RWPE2 (cell line): ENCODE measurements around the gene DDAH1.

Experiments used
- ATAC-seq: fragments of 200-7000 bp; cut with Tn5 transposase; 3 replicates; pipeline ENCODE4 v1.9.1; 2021; ENCODE audit warnings: low read depth
- DNase-seq: peaks from one replicate; pipeline ENCODE4 v3.0.0-alpha.2; 2020; ENCODE audit warnings: low spot score
- H3K27ac ChIP-seq: fragments of 450-650 bp; 2 replicates; pipeline ENCODE4 v1.5.1; 2017; ENCODE audit warnings: mild to moderate bottlenecking; ENCODE audit not compliant: poor library complexity, severe bottlenecking
- H3K27me3 ChIP-seq: fragments of 250-450 bp; sonication (Bioruptor Pico); 2 replicates; pipeline ENCODE4 v1.5.1; 2021; ENCODE audit warnings: mild to moderate bottlenecking, moderate library complexity; ENCODE audit not compliant: insufficient read depth, poor library complexity, severe bottlenecking
- H3K36me3 ChIP-seq: fragments of 250-450 bp; sonication (Bioruptor Pico); 2 replicates; pipeline ENCODE4 v1.5.1; 2020; ENCODE audit warnings: low read depth, mild to moderate bottlenecking, moderate library complexity
- H3K4me1 ChIP-seq: fragments of 250-450 bp; sonication (Bioruptor Pico); 2 replicates; pipeline ENCODE4 v1.5.1; 2021; ENCODE audit warnings: mild to moderate bottlenecking, moderate library complexity; ENCODE audit not compliant: insufficient read depth, poor library complexity, severe bottlenecking
- H3K4me3 ChIP-seq: fragments of 250-450 bp; sonication (Bioruptor Pico); 2 replicates; pipeline ENCODE4 v1.5.1; 2021; ENCODE audit warnings: mild to moderate bottlenecking, moderate library complexity; ENCODE audit not compliant: severe bottlenecking
- H3K9me3 ChIP-seq: fragments of 250-450 bp; sonication (Bioruptor Pico); 2 replicates; pipeline ENCODE4 v1.5.1; 2021; ENCODE audit warnings: mild to moderate bottlenecking, moderate library complexity; ENCODE audit not compliant: severe bottlenecking
- TF ChIP-seq, protein P1 (sequence below): fragments of 450-650 bp; IDR thresholded peaks from one replicate; pipeline ENCODE4 v1.5.1; 2017; ENCODE audit warnings: mild to moderate bottlenecking, moderate library complexity; ENCODE audit not compliant: poor library complexity, severe bottlenecking

DDAH1 gene

DNA sequence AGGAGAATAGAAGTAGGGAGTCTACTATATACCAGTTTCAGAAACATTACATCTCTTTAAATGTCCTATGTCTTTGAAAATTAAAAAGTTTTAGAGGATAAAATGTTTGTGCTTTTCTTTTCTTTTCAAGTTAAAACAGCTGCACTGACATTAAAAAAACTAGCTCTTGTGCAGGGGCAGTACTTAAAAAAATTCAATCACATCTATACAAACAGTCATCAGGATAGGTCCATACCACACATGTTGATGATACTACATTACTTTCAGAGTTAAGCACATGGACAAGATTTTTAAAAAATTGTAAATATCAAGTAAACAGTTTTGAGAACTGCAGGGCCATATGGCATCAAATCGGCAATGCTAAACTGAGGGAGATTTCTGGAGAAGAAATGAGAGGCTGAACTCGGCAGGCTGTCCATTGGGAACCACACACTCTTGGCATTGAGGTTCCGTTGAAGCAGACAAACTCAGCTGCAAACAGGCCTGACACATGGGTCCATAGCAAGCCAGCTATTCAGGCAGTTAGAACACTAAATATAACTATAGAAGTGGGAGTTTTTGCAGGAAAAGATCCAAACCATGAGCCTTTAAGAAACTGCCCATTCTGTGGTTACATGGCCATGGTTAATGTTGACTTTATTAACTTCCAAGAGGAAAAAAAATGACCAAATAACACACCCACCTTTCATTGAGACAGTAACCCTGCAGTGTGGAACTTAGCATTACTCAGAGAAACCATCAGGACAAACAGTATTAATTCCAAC is 104.0 kb downstream of the DDAH1 start:
- H3K27me3 ChIP-seq: no peaks in the 10 kb centered on the region
- no peak overlapping the region for H3K4me3 ChIP-seq
- ATAC-seq: peak; percentile 23; the same call in 1 of the 3 replicates
- H3K27ac ChIP-seq: peak overlapping the region; percentile 39
- no peak for DNase-seq
- H3K4me1 ChIP-seq: peaks cover 19% of the 10 kb centered on the region
- TF ChIP-seq, protein P1, sequence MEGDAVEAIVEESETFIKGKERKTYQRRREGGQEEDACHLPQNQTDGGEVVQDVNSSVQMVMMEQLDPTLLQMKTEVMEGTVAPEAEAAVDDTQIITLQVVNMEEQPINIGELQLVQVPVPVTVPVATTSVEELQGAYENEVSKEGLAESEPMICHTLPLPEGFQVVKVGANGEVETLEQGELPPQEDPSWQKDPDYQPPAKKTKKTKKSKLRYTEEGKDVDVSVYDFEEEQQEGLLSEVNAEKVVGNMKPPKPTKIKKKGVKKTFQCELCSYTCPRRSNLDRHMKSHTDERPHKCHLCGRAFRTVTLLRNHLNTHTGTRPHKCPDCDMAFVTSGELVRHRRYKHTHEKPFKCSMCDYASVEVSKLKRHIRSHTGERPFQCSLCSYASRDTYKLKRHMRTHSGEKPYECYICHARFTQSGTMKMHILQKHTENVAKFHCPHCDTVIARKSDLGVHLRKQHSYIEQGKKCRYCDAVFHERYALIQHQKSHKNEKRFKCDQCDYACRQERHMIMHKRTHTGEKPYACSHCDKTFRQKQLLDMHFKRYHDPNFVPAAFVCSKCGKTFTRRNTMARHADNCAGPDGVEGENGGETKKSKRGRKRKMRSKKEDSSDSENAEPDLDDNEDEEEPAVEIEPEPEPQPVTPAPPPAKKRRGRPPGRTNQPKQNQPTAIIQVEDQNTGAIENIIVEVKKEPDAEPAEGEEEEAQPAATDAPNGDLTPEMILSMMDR: no peak
- H3K9me3 ChIP-seq: no peaks in the 10 kb centered on the region
- H3K36me3 ChIP-seq: no peaks in the 10 kb centered on the region

DNA sequence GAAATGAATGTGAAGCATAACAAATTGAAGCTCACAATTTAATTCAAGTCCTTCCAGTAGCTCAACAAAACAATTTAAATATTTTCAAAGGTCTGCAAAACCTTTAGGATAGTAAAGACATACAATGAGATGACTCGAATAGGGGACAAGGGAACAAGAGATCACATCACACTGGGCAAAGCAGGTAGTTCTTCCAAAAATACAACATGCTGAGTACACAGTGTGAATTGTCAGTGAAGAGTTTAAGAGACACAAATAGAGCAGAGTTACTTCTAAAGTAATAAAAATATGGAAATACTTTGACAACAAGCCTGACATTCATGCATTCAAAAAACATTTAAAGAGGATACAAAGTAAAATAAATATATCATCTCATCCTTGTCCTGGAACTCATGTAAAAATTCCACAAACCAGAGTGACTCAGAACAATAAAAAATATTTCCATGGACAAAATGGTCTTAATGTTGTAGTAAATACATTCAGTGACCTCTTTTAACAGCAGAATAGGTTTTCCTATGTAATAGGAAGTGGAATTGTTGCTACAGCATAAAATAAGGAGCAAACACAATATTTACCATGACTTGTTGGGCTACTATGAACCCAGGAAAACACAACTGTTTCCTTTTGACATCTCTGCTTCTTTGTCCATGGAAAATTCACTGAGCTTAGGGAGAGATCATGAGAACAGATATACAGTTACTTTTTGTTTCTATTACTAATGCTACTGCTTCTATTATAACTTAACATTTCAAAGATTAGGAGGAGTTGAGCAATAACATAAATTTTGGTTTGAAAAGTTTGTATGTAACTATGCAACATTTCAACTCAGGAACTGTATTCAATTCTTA is 104.9 kb downstream of the DDAH1 start:
- TF ChIP-seq, protein P1: no peak
- no peaks in the 10 kb centered on the region for H3K36me3 ChIP-seq
- H3K9me3 ChIP-seq: no peaks in the 10 kb centered on the region
- peaks cover 22% of the 10 kb centered on the region for H3K4me1 ChIP-seq
- H3K27me3 ChIP-seq: no peaks in the 10 kb centered on the region
- peak overlapping the region; percentile 39 for H3K27ac ChIP-seq
- DNase-seq: no peak
- peak; percentile 36; the same call in 2 of the 3 replicates for ATAC-seq
- no peak overlapping the region for H3K4me3 ChIP-seq

DNA sequence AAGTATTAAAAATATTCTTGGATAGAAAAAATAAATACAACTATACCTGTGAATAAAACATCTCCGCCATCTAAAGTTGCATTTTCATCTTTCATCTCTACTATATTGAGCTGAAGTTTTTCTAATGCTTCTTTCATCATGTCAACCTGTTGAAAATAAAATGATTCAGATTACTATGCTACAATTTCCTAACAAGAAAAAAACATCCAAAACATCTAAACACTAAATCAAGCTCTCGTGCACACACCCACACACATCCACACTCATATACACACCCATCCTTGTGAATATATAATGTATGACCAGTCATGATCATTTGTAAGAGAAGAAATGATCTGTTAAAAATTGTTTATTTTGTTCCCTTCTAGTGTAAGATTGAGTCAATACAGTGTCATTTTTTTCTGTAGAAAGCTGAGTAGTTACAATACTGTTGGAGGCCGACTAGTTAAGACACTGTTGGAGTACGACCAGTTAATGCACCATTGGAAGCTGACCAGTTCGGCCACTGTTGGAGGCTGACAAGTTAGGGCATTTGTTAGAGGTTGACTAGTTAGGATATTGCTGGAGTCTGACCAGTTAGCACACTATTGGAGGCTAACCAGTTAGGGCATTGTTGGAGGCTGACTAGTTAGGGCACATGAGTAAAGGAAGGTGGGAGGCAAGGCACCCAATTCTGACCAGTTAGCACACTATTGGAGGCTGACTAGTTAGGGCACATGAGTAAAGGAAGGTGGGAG is 106.1 kb downstream of the DDAH1 start:
- no peaks in the 10 kb centered on the region for H3K36me3 ChIP-seq
- no peaks in the 10 kb centered on the region for H3K9me3 ChIP-seq
- H3K27me3 ChIP-seq: no peaks in the 10 kb centered on the region
- no peak overlapping the region for H3K4me3 ChIP-seq
- H3K4me1 ChIP-seq: peaks cover 22% of the 10 kb centered on the region
- no peak for DNase-seq
- ATAC-seq: no peak; the same call in 2 of the 3 replicates
- TF ChIP-seq, protein P1: no peak
- no peak overlapping the region for H3K27ac ChIP-seq

DNA sequence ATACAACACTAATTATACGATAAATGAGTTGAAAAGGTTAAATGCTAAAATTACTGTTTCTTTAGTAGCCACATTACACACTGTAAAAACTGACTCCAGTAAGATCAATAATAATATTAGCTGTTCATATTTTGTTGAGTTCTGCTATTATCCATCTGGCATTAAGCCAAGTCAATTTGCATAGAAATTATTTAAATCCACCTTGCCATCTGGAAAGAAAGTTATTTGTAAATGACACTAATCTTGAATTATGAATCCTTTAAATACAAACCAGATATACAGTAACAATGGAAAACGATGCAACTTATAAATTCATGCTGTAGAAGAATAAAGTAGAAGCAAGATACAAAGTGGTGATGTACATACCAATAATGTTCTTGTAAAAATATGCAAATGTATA is 107.1 kb downstream of the DDAH1 start:
- H3K27me3 ChIP-seq: no peaks in the 10 kb centered on the region
- H3K4me3 ChIP-seq: no peak overlapping the region
- H3K27ac ChIP-seq: no peak overlapping the region
- H3K4me1 ChIP-seq: peaks cover 22% of the 10 kb centered on the region
- H3K9me3 ChIP-seq: no peaks in the 10 kb centered on the region
- ATAC-seq (no peak), DNase-seq (no peak)
- H3K36me3 ChIP-seq: no peaks in the 10 kb centered on the region
- TF ChIP-seq, protein P1: no peak
